ENCODE data around the gene OSBPL2.

OSBPL2 gene

DNA sequence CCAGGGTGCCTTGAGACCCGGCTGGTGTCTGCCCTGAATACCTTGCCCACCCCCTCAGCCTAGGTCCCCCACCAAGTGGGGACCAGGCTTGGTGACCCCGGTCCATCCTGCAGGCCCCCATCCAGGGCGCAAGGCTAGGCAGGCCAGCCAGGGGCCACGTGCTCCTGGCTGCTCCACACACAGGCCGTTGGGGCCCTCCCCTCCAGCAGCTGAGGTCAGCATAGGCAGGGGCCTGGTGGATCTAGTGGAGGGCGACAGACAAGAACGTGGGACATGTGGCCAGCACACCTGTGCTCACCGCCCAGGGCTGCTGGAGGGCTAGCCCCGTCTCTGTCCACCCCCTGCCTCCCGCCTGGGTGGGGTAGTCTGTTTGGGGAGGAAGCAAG is 10.7 kb upstream of the OSBPL2 start:
- DNase-seq (ENCODE audit: extremely low read depth, low read depth) = no peak
- TF ChIP-seq, protein P1, sequence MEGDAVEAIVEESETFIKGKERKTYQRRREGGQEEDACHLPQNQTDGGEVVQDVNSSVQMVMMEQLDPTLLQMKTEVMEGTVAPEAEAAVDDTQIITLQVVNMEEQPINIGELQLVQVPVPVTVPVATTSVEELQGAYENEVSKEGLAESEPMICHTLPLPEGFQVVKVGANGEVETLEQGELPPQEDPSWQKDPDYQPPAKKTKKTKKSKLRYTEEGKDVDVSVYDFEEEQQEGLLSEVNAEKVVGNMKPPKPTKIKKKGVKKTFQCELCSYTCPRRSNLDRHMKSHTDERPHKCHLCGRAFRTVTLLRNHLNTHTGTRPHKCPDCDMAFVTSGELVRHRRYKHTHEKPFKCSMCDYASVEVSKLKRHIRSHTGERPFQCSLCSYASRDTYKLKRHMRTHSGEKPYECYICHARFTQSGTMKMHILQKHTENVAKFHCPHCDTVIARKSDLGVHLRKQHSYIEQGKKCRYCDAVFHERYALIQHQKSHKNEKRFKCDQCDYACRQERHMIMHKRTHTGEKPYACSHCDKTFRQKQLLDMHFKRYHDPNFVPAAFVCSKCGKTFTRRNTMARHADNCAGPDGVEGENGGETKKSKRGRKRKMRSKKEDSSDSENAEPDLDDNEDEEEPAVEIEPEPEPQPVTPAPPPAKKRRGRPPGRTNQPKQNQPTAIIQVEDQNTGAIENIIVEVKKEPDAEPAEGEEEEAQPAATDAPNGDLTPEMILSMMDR (IDR thresholded peaks at IDR 0.05; ENCODE audit: low read depth, low read length, missing control alignments) = no peak
- no peak overlapping the region for H3K4me3 ChIP-seq (replicated peaks; ENCODE audit: low read depth, low read length)

DNA sequence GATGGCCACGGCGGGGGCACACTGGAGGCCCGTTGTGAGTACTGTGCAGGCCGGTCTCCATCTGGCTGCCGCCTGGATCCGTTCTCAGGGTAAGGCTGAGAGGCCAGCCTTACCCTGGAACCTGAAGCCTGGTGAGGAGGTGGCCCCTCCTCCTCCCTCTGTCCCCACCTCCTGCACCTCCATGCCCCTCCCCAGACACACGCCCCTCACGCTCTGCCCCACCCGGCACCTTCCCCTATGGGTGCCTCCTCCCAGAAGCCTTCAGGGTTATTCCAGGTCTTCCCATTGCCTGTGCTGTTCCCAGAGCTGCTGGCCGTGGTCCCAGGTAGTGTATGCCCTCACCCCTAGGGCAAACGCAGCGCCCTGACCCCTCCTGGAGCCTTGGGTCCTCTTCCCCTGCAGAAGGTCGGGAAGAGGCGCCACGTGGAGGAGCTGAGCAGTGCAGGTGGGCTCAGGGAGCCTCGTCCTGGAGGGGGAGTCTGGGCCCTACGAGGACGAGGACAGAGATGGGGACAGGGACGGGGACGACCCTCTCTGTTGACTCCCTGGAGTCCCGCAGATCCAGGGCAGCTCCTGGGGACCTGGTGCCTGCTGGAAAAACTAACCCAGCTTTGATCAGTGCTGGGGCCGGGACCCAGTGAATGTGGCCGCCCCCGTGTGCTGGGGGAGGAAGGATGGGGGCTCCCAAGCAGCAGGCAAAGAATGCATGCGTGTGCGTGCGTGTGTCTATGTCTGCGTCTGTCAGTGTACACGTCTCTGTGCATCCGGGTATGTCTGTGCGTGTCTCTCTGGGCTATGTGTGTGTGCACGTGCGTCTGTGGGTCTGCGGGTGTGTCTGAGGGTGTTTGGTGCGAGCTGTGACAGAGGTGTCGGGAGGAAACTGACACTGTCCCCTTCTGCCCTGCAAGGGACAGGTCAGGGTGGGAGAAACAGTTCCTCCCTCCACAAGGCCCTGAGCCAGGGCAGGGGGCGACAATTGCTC is 10.1 kb upstream of the OSBPL2 start:
- no peak for DNase-seq (ENCODE audit: extremely low read depth, low read depth)
- TF ChIP-seq, protein P1 (IDR thresholded peaks at IDR 0.05; ENCODE audit: low read depth, low read length, missing control alignments) = no peak
- no peak overlapping the region for H3K4me3 ChIP-seq (replicated peaks; ENCODE audit: low read depth, low read length)

DNA sequence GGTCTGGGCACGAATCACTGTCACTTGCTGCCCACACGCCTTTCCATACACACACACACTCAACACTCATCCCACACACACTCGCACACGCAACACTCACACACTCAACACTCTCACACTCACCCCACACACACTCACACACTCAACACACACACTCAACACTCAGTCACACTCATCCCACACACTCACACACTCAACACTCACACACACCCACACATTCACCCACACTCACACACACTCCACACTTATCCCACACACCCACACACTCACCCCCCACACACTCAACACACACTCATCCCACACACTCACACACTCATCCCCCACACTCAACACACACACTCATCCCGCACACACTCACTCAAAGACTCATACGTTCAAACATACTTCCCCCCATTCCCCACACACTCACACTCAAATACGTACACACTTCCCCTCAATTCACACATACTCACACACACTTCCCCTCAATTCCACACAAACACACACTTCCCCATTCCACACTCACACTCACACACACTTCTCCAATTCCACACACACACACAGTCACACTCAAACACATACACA is 9.3 kb upstream of the OSBPL2 start:
- TF ChIP-seq, protein P1 (IDR thresholded peaks at IDR 0.05; ENCODE audit: low read depth, low read length, missing control alignments) = no peak
- DNase-seq (ENCODE audit: extremely low read depth, low read depth) = no peak

DNA sequence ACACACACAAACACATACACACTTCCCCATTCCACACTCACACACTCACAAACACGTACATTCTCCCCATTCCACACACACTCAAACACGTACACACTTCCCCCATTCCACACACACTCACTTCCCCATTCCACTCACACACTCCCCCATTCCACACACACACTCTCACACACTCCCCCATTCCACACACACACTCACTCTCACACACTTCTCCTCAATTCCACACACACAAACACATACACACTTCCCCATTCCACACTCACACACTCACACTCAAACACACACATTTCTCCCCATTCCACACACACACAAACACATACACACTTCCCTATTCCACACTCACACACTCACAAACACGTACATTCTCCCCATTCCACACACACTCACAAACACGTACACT is 8.7 kb upstream of the OSBPL2 start:
- no peak for DNase-seq (ENCODE audit: extremely low read depth, low read depth)
- H3K4me3 ChIP-seq (replicated peaks; ENCODE audit: low read depth, low read length) = no peak overlapping the region
- TF ChIP-seq, protein P1 (IDR thresholded peaks at IDR 0.05; ENCODE audit: low read depth, low read length, missing control alignments) = no peak

More for the DNA sequence above, 9.3 kb upstream of the OSBPL2 start:
- H3K4me3 ChIP-seq (replicated peaks; ENCODE audit: low read depth, low read length) = no peak overlapping the region

DNA sequence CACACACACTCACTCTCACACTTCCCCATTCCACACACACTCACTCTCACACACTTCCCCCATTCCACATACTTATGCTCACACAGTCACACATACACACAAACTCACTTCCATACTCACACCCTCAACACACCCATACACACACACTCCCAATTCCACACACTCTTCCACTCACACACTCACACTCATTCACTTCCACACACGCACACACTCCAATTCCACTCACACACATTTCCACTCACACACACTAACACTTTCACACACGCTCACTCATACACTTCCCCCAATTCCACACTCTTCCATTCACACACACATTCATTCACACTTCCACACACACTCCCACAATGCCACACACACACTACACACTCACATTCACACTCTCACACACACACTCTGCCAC is 8.0 kb upstream of the OSBPL2 start:
- no peak for DNase-seq (ENCODE audit: extremely low read depth, low read depth)
- TF ChIP-seq, protein P1 (IDR thresholded peaks at IDR 0.05; ENCODE audit: low read depth, low read length, missing control alignments) = no peak
- no peak overlapping the region for H3K4me3 ChIP-seq (replicated peaks; ENCODE audit: low read depth, low read length)

DNA sequence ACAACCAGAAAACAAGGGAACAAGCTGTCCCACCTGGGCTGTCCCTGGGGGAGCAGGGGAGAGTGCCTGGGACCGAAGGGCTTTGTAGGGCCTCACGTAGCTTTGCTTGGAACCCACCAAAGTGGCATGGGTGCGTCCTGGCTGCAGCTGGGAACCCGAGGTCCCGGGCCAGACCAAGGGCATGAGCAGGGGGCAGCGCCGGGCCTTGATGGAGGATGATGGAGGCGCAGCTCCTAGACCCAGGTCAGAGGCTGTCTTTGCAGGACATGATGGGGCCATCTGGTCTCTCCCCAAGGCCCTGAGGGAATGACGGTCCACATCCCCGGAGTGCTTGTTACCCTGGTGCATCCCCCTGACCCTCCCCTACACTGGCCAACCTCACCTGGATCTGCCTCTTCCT is 7.6 kb upstream of the OSBPL2 start:
- H3K4me3 ChIP-seq (replicated peaks; ENCODE audit: low read depth, low read length) = no peak overlapping the region
- TF ChIP-seq, protein P1 (IDR thresholded peaks at IDR 0.05; ENCODE audit: low read depth, low read length, missing control alignments) = no peak
- no peak for DNase-seq (ENCODE audit: extremely low read depth, low read depth)

Data from HFF-Myc (cell line).